ENCODE data around the gene EGFL8.
"Not testable (repeated sequence)": the region's sequence is repeated elsewhere in the genome, so short reads cannot be mapped to it uniquely, and the experiment has no call there.

EGFL8 gene

GRCh38 chr6:32164295-32164694 is at the start of gene EGFL8:
Gene EGFL8 (plus strand): TSS chr6:32164595. CDS start chr6:32166166, 1,571 bp downstream.
- DNase-seq = no peak

GRCh38 chr6:32114796-32115195 is 49.6 kb upstream of the EGFL8 start:
- DNase-seq = no peak

GRCh38 chr6:32115623-32116022 is 48.8 kb upstream of the EGFL8 start:
- no peak for DNase-seq

- no peak for DNase-seq
Observed at GRCh38 chr6:32116674-32117073, 47.7 kb upstream of the EGFL8 start.

GRCh38 chr6:32117461-32117860 is 46.9 kb upstream of the EGFL8 start:
- DNase-seq = no peak

GRCh38 chr6:32118782-32119628 is 45.4 kb upstream of the EGFL8 start:
- DNase-seq = peak; percentile 76

GRCh38 chr6:32120573-32121059 is 43.8 kb upstream of the EGFL8 start:
- DNase-seq = no peak

GRCh38 chr6:32123681-32124080 is 40.7 kb upstream of the EGFL8 start:
- no peak for DNase-seq

- no peak for DNase-seq
Observed at GRCh38 chr6:32126880-32127279, 37.5 kb upstream of the EGFL8 start.

- no peak for DNase-seq
Observed at GRCh38 chr6:32127409-32127716, 37.0 kb upstream of the EGFL8 start.

GRCh38 chr6:32127717-32128592 is 36.4 kb upstream of the EGFL8 start, which contains the start of gene ATF6B:
Gene ATF6B (minus strand): TSS chr6:32128246. CDS start chr6:32128207, 39 bp downstream.
- peak; percentile 98 for DNase-seq

GRCh38 chr6:32128751-32129296 is 35.6 kb upstream of the EGFL8 start:
- no peak for DNase-seq

GRCh38 chr6:32129297-32130088 is 34.9 kb upstream of the EGFL8 start:
- no peak for DNase-seq

GRCh38 chr6:32131439-32131948 is 32.9 kb upstream of the EGFL8 start:
- no peak for DNase-seq

GRCh38 chr6:32132110-32132509 is 32.3 kb upstream of the EGFL8 start:
- DNase-seq = no peak

GRCh38 chr6:32133786-32134185 is 30.6 kb upstream of the EGFL8 start:
- DNase-seq = no peak

GRCh38 chr6:32137454-32137853 is 26.9 kb upstream of the EGFL8 start:
- DNase-seq = no peak

- no peak for DNase-seq
Observed at GRCh38 chr6:32139590-32139989, 24.8 kb upstream of the EGFL8 start.

GRCh38 chr6:32140420-32141046 is 23.9 kb upstream of the EGFL8 start:
- no peak for DNase-seq

GRCh38 chr6:32144238-32144637 is 20.2 kb upstream of the EGFL8 start:
- not testable (repeated sequence) for DNase-seq

- DNase-seq = no peak
Observed at GRCh38 chr6:32146287-32146686, 18.1 kb upstream of the EGFL8 start.

GRCh38 chr6:32146687-32147086 is 17.7 kb upstream of the EGFL8 start:
- no peak for DNase-seq
